Raji (cell line): ENCODE results near the gene MRC2.

Experiments used
- POLR2A ChIP-seq: IDR thresholded peaks from 2 replicates; pipeline ENCODE4 v1.6.1; 2011; ENCODE audit warnings: low read depth, low read length, control low read depth; ENCODE audit not compliant: insufficient read depth

The MRC2 gene

DNA sequence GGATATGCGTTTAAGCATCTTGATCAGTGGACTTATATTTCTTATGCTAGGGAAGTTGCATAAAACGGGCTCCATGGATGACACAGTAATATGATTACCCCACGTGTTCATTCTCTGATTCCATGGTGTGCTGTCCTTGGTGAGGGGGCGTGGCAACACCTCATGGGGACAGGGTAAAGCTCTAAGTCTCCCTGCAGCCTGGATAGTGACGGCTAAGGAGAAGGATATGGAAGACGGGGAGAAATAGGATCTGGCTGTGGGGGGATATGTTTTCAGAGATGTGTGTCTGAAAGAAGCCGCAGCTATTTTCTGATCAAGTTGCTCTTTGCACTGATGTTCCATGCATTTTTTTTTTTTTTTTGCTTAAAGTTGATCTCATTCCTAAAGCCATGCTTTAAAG, 96.4 kb downstream of the MRC2 start:
- no peak for TF ChIP-seq POLR2A

DNA sequence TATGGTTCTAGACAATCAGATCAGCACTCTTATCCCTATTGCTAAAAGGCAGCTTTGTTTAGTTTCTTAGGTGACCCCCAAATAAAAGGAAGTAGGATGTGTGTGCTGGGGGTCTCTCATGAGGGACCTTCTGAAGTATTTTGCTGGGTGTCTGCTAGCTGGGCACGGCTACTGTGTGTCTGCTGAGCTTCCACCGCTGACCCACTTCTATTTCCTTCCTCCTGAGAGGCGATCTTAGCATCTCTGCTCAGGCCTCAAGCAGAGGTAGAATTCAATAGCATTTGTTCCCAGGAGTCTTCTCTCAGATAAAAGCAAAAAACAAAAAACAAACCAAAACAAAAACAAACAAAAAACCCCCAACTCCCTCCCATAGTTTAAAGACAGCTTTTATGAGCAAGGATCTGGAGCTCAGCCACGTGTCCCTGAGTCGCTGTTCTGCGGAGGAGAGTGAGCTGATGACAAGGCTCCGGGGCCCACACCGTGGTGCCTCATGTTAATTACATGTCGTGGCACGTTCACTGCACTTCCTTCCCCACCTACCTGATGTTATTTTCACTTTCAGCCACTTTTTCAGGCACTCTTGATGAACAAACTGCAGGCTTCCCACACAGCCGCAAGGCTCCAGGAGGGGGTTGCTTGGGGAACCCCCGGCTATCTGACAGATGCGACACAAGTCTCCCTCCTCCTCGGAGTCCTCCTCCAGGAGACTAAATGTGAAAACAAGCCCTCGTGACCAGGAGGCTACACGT, 97.1 kb downstream of the MRC2 start:
- no peak for TF ChIP-seq POLR2A

DNA sequence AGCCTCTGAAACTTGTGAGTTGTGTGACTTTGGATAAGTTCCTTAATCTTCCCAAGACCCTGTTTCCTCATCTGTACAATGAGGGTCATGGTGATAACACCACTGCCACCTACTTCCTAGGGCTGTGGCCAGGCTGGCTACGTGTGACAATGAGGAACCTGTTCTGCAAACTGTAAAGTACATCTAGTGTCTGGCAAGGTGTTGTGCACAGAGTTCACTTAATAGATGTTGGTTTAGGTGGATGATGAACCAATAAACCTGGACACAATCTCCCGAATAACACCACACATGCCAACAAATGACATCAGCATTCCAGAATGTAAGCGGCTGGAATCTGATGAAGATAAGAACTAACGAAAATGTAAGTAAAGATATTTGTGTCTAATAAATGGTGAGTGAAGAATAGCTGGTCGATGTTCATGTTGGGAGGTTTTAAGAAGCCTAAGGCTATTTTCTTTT, 98.3 kb downstream of the MRC2 start:
- TF ChIP-seq POLR2A = no peak

GRCh38 chr17:62727916-62728672, 100.6 kb downstream of the MRC2 start:
- TF ChIP-seq POLR2A = no peak

GRCh38 chr17:62732125-62732524, 104.7 kb downstream of the MRC2 start:
- no peak for TF ChIP-seq POLR2A

DNA sequence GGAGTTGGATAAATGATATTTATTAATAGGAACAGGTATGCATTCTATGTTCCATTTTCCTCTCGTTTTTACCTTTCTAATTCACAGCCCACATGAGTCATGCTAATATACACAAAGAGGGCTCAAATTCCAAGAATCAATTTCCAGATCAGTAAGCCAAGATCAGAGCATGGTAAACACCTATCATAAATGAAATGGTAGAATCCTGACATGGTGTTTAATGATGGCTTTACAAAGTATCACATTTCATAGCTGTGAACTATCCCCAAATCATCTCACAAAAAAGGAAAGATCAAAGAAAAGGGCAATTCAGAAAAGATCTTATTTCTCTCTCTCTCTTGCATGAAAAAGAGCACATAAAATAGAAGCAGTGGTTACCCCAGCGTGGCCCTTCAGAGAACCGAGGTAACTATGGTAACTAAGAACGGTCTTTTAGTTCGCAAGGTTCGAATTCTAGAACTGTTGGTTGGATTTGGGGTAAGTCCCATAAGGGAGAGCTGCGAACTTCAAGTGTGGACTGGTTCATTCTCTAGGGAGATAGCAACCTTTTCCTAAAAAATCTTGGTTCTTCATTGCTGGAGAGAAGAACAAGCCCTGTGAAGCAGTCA, 107.7 kb downstream of the MRC2 start:
- TF ChIP-seq POLR2A = no peak

DNA sequence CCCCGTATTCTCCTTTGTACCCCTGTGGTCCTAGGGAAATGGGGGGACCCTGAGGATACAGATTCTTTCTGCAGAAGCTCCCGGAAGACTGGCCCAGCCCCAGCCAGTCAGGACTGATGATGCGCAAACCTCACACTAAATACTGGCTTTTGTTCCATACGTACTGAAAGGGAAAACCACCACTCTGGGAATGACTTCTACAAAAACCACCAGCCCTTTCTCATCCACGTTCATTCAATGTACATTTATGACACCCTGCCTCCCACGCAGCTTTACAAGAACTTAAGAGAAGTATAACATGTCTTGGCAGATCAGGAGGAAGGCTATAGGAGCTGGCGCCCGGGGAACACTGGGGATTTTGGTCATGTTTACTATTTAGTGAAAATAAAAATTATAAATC, 110.0 kb downstream of the MRC2 start:
- no peak for TF ChIP-seq POLR2A

- no peak for TF ChIP-seq POLR2A
These were observed 110.8 kb downstream of the MRC2 start for GRCh38 chr17:62738281-62738680.

- no peak for TF ChIP-seq POLR2A
These were observed 112.3 kb downstream of the MRC2 start for GRCh38 chr17:62739645-62740388.

- no peak for TF ChIP-seq POLR2A
These were observed 113.8 kb downstream of the MRC2 start for GRCh38 chr17:62741290-62741689.
